ENCODE measurements around the gene SLX9. TPM values are rescaled to one million over a fixed set of nuclear protein-coding genes. Genes with fewer than 3 reads are reported as not detected.

The SLX9 gene
- total RNA-seq, 1 experiment from 2014 or later = 58.7 TPM

GRCh38 chr21:45001134-45002095 lies 61.6 kb downstream of the SLX9 start:
- no peaks in the 10 kb centered on the region for H3K9me3 Mint-ChIP-seq (ENCODE audit: unreplicated experiment)
- H3K27ac Mint-ChIP-seq (ENCODE audit: low read depth, unreplicated experiment) = no peak overlapping the region
- H3K27me3 Mint-ChIP-seq (ENCODE audit: insufficient read depth, unreplicated experiment) = no peaks in the 10 kb centered on the region
- DNase-seq (ENCODE audit: unreplicated experiment) = peak; percentile 89
- peaks cover 9% of the 10 kb centered on the region for H3K36me3 Mint-ChIP-seq (ENCODE audit: insufficient read depth, unreplicated experiment)
- H3K4me1 Mint-ChIP-seq (ENCODE audit: insufficient read depth, unreplicated experiment) = peaks cover 7% of the 10 kb centered on the region
- CTCF ChIA-PET = interaction anchor here (0.6 to 1.7 kb wide), 4 partner anchors 51 to 491 kb away, joined by 3 to 6 read pairs (median 4); no protein-coding TSS in a partner anchor
- intact Hi-C loops (cut with micrococcal nuclease) = no loop called here
- TF ChIP-seq, protein P1, sequence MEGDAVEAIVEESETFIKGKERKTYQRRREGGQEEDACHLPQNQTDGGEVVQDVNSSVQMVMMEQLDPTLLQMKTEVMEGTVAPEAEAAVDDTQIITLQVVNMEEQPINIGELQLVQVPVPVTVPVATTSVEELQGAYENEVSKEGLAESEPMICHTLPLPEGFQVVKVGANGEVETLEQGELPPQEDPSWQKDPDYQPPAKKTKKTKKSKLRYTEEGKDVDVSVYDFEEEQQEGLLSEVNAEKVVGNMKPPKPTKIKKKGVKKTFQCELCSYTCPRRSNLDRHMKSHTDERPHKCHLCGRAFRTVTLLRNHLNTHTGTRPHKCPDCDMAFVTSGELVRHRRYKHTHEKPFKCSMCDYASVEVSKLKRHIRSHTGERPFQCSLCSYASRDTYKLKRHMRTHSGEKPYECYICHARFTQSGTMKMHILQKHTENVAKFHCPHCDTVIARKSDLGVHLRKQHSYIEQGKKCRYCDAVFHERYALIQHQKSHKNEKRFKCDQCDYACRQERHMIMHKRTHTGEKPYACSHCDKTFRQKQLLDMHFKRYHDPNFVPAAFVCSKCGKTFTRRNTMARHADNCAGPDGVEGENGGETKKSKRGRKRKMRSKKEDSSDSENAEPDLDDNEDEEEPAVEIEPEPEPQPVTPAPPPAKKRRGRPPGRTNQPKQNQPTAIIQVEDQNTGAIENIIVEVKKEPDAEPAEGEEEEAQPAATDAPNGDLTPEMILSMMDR (IDR thresholded peaks at IDR 0.05; ENCODE audit: unreplicated experiment) = no peak
- no peak overlapping the region for H3K4me3 Mint-ChIP-seq (ENCODE audit: unreplicated experiment)
- POLR2A ChIA-PET = interaction anchor here (0.6 to 1.2 kb wide), 3 partner anchors 14 to 73 kb away, joined by 3 to 4 read pairs (median 3); no protein-coding TSS in a partner anchor
- BruUV-seq (replicated peaks) = no TSS peak

DNA sequence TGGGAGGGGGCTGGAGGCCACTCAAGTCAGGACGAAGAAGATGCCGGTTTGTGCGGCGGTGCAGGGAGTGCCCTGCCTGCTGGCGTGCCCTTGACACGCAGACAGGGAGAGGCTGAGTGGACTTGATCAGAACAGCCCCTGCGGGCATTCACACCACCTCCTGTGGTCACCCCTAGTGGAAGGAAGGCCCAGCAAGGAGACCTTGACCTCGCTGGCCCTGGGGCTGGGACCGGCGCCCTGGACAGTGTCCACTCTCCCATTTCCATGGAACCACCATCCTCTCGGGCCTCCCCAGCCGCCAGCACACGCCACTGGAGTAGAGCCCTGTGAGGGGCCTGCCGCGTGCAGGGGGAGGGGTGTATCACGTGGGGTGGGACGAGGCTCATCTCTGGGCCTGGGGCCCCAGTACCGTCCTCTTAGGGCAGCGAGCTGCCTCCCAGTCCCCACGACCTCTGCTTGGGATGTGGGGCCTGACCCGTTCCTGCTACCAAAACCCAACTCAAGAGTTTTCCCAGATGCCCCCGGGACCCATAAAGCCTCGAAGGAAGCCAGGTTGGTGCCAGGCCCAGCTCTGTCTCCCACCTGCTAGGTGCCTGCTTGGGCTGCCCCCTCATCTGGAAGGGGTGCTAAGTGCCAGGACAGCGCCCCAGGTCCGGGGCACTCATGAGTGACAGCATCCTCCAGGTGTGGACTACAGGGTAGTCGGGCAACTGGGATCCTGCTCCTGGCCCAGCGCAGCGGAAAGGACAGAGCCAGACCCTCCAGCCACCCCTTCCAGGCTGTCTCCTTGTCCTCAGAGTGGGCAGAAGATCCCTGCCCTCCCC lies 62.8 kb downstream of the SLX9 start:
- Mint-ChIP-seq H3K36me3 (ENCODE audit: insufficient read depth, unreplicated experiment) (peaks cover 9% of the 10 kb centered on the region), H3K9me3 (ENCODE audit: unreplicated experiment) (no peaks in the 10 kb centered on the region), H3K27me3 (ENCODE audit: insufficient read depth, unreplicated experiment) (no peaks in the 10 kb centered on the region), H3K4me1 (ENCODE audit: insufficient read depth, unreplicated experiment) (peaks cover 7% of the 10 kb centered on the region), H3K4me3 (ENCODE audit: unreplicated experiment) (no peak overlapping the region), H3K27ac (ENCODE audit: low read depth, unreplicated experiment) (no peak overlapping the region)
- DNase-seq (ENCODE audit: unreplicated experiment) = no peak
- TF ChIP-seq, protein P1 (IDR thresholded peaks at IDR 0.05; ENCODE audit: unreplicated experiment) = no peak
- ChIA-PET POLR2A (no interaction called here), CTCF (interaction anchor here (1.7 kb wide), 1 partner anchor 53 kb away, joined by 4 read pairs; no protein-coding TSS in a partner anchor)
- intact Hi-C loops (cut with micrococcal nuclease) = no loop called here
- no TSS peak for BruUV-seq (replicated peaks)

DNA sequence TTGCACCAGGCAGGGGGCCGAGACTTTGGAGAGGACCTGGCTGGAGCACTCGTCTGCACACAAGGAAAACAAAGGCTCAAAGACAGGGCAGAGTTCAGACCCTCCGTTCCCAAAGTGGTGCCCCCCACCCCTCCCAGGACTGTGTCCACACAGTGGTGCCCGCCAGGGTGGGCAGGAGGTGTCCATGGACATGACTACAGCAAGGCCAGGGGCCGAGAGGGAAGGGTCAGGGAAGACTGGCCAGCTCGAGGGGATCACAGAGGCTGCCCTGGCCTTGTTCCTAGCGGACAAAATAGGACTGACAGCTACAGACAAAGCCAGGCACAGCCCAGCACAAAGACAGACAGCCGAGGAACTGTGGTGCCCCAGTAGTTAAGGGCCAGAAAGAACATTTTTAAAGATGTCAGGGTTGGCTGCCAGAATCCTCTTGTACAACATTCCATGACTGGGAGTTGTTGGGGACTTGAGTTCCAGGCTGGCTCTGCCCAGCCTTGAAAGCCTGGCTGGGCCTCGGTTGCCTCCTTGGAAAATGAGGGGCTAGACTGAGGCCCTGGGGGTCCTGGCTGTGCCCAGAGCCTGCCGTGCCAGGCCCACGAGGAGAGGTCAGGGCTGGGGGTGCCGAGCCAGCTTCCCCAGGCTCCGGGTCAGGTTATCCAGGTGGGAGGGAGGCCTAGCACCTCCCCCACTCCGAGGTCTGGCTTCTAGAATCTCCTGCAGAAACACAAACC lies 63.7 kb downstream of the SLX9 start:
- H3K9me3 Mint-ChIP-seq (ENCODE audit: unreplicated experiment) = no peaks in the 10 kb centered on the region
- intact Hi-C loops (cut with micrococcal nuclease) = no loop called here
- H3K4me1 Mint-ChIP-seq (ENCODE audit: insufficient read depth, unreplicated experiment) = peaks cover 7% of the 10 kb centered on the region
- H3K36me3 Mint-ChIP-seq (ENCODE audit: insufficient read depth, unreplicated experiment) = peaks cover 9% of the 10 kb centered on the region
- ChIA-PET CTCF (no interaction called here), POLR2A (no interaction called here)
- BruUV-seq (replicated peaks) = no TSS peak
- TF ChIP-seq, protein P1 (IDR thresholded peaks at IDR 0.05; ENCODE audit: unreplicated experiment) = no peak
- no peak overlapping the region for H3K4me3 Mint-ChIP-seq (ENCODE audit: unreplicated experiment)
- no peaks in the 10 kb centered on the region for H3K27me3 Mint-ChIP-seq (ENCODE audit: insufficient read depth, unreplicated experiment)
- DNase-seq (ENCODE audit: unreplicated experiment) = no peak
- H3K27ac Mint-ChIP-seq (ENCODE audit: low read depth, unreplicated experiment) = no peak overlapping the region

All from MCF 10A (cell line).